B cell (primary cell): ENCODE measurements around the gene SOX6. TPM values are rescaled to one million over a fixed set of nuclear protein-coding genes. Genes with fewer than 3 reads are reported as not detected.

ENCODE experiments used
- ATAC-seq: fragments of 200-7000 bp; cut with Tn5 transposase; one replicate; pipeline ENCODE4 v1.10.0; 2021; ENCODE audit warnings: low read depth, mild to moderate bottlenecking, moderate number of reproducible peaks, moderate library complexity
- CTCF ChIA-PET: fragments of 350-600 bp; sonication (Branson Sonifier 250); formaldehyde crosslinking; loops from one replicate; lab custom pipeline; 2021; ENCODE audit warnings: antibody characterized with exemption, inconsistent platforms; lab: Charles Lee
- POLR2A ChIA-PET: fragments of 350-600 bp; sonication (Branson Sonifier 250); formaldehyde crosslinking; loops from one replicate; lab custom pipeline; 2021; ENCODE audit warnings: antibody characterized with exemption; lab: Charles Lee
- DNase-seq: peaks from one replicate; pipeline ENCODE4 v3.0.0; 2013
- H2AFZ ChIP-seq: 2 replicates; pipeline ENCODE4 v1.6.1; 2012; ENCODE audit warnings: mild to moderate bottlenecking, low read depth, low read length; ENCODE audit not compliant: insufficient read depth, poor library complexity, severe bottlenecking
- H3K27ac ChIP-seq, 2 donors: 1 replicate in 1 of 2; 2 replicates in 1 of 2; pipeline ENCODE4 v1.5.1; 2012 to 2013; ENCODE audit warnings: low read length in 2 of 2, mild to moderate bottlenecking in 2 of 2, moderate library complexity in 1 of 2
- H3K27me3 ChIP-seq, 4 experiments: fragments of 200-600 bp in 1 of 4; sonication (generic) in 1 of 4; replicated peaks in 1 of 4; 1 replicate in 2 of 4; 2 replicates in 2 of 4; pipeline versions ENCODE4 v1.6.1 to v1.7.0; 2013 to 2016; ENCODE audit warnings: low read length in 3 of 4, mild to moderate bottlenecking in 2 of 4, mixed read lengths in 1 of 4, moderate library complexity in 1 of 4; ENCODE audit not compliant: insufficient read depth in 4 of 4, control insufficient read depth in 3 of 4; ENCODE audit errors: control extremely low read depth in 1 of 4
- H3K36me3 ChIP-seq, 2 experiments: replicated peaks in 1 of 2; 1 replicate in 1 of 2; 2 replicates in 1 of 2; pipeline versions ENCODE4 v1.6.1 to v1.7.1; 2013; ENCODE audit warnings: low read length in 1 of 2; ENCODE audit not compliant: insufficient read depth in 2 of 2, control insufficient read depth in 1 of 2; ENCODE audit errors: control extremely low read depth in 1 of 2, extremely low read depth in 1 of 2
- H3K4me1 ChIP-seq, 2 donors: fragments of 200-600 bp in 1 of 2; sonication (generic) in 1 of 2; 1 replicate in 1 of 2; 2 replicates in 1 of 2; pipeline versions ENCODE4 v1.5.1 to v1.6.1; 2013 to 2017; ENCODE audit warnings: low read length in 2 of 2; ENCODE audit not compliant: control insufficient read depth in 2 of 2, insufficient read depth in 2 of 2
- H3K4me2 ChIP-seq: replicated peaks from 2 replicates; pipeline ENCODE3; 2012; ENCODE audit warnings: mild to moderate bottlenecking, low read depth, low read length; ENCODE audit not compliant: poor library complexity, severe bottlenecking
- H3K4me3 ChIP-seq, 5 experiments: fragments of 200-600 bp in 1 of 5; sonication (generic) in 1 of 5; 1 replicate in 3 of 5; 2 replicates in 2 of 5; pipeline versions ENCODE4 v1.5.1 to v1.7.0; 2011 to 2016; ENCODE audit warnings: low read length in 4 of 5, mild to moderate bottlenecking in 4 of 5, low read depth in 2 of 5, control low read depth in 1 of 5, moderate library complexity in 1 of 5; ENCODE audit not compliant: insufficient read depth in 1 of 5; ENCODE audit errors: control extremely low read depth in 1 of 5, extremely low read depth in 1 of 5
- H3K79me2 ChIP-seq: fragments of 200-600 bp; sonication (generic); one replicate; pipeline ENCODE4 v1.6.0; 2016; ENCODE audit warnings: low read length; ENCODE audit not compliant: control insufficient read depth, insufficient read depth
- H3K9ac ChIP-seq: fragments of 200-600 bp; sonication (generic); 2 replicates; pipeline ENCODE4 v1.6.1; 2017; ENCODE audit warnings: mild to moderate bottlenecking, low read length, moderate library complexity
- H3K9me3 ChIP-seq, 3 donors: one replicate each; pipeline versions ENCODE4 v1.6.1 to v1.7.1; 2013; ENCODE audit warnings: low read length in 2 of 3; ENCODE audit not compliant: control insufficient read depth in 2 of 3, insufficient read depth in 1 of 3; ENCODE audit errors: control extremely low read depth in 1 of 3
- H4K20me1 ChIP-seq: 2 replicates; pipeline ENCODE4 v1.6.0; 2012; ENCODE audit warnings: mild to moderate bottlenecking, low read length; ENCODE audit not compliant: insufficient read depth, control insufficient read depth, poor library complexity, severe bottlenecking
- H3K27ac Mint-ChIP-seq: one replicate; pipeline ENCODE4 v1.8.0; 2021; ENCODE audit warnings: mixed read lengths
- H3K27me3 Mint-ChIP-seq: one replicate; pipeline ENCODE4 v1.8.0; 2021; ENCODE audit warnings: mixed read lengths
- H3K4me1 Mint-ChIP-seq: one replicate; pipeline ENCODE4 v1.8.0; 2021; ENCODE audit warnings: mixed read lengths
- H3K4me3 Mint-ChIP-seq: one replicate; pipeline ENCODE4 v1.8.0; 2021; ENCODE audit warnings: mixed read lengths
- H3K9me3 Mint-ChIP-seq: one replicate; pipeline ENCODE4 v1.8.0; 2022; ENCODE audit warnings: mixed read lengths; ENCODE audit not compliant: insufficient read depth
- EZH2 ChIP-seq: IDR thresholded peaks from 2 replicates; pipeline ENCODE4 v1.6.1; 2012; ENCODE audit warnings: borderline replicate concordance, low read depth, mild to moderate bottlenecking, moderate library complexity, low read length; ENCODE audit not compliant: insufficient read depth, poor library complexity, severe bottlenecking
- WGBS: methylation state at CpG from one replicate; pipeline ENCODE4 v1.1.5; 2013; ENCODE audit warnings: missing lambda C conversion rate; ENCODE audit not compliant: insufficient coverage; 5-methylcytosine and 5-hydroxymethylcytosine counted together
- intact Hi-C: fragments of 100-400 bp; cut with micrococcal nuclease; formaldehyde crosslinking; loops from one replicate; pipeline ENCODE4 v1.10.0; 2022
- polyA plus RNA-seq: library from polyadenylated mRNA; depleted of rRNA; stranded (reverse); fragments of >200 nt; gene quantifications from 2 replicates; pipeline ENCODE4 v1.2.3, GENCODE V29; 2012
- total RNA-seq, 2 donors: library from RNA; stranded (reverse); fragments of 120-200 nt in 1 of 2; gene quantifications; 1 replicate in 1 of 2; 2 replicates in 1 of 2; pipeline versions ENCODE4 v1.2.3 to v1.2.4, GENCODE V29; 2013 to 2022
- TF ChIP-seq, protein P1 (sequence below): fragments of 200-600 bp; IDR thresholded peaks from one replicate; pipeline ENCODE4 v1.8.0; 2022; ENCODE audit warnings: antibody characterized with exemption, mild to moderate bottlenecking

The SOX6 gene
- total and polyA plus RNA-seq, 2 donors (not counting 1 experiment from before 2014, with no cell fraction given), result not detected

DNA sequence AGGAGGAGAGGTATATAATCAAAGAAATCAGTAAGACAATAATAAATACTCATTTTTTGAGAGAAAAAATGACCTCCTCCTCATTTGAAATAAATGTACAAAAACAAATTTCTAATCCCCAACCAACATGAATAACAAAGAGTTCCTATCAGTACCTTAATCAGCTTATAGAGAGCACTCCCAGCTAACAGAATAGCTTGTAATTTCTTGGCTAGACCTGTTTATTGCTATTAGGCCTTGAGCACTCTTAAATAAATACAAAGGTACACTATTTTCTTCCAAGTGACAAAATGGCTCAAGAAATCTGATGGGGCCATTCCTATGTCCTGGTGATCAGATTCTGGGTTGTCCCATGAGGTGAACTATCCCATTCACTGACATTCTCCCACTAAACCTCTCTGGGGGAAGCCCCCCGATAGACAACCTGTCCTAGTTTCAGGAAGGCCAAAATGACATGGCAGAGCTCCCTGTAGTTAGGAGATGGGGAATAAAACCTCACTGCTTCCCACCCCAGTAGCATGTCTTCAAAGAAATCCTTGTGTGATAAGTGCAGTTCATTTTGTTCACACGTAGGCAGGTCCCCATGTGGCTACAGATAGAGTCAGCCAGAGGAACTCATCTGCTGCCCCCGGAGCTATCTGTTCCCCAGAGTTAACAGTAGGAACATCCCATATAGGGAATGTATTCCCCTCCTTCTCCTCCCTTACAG, 385.7 kb downstream of the SOX6 start:
- Histone ChIP-seq H3K9me3 (peaks cover 0 to 2% (median 0%) of the 10 kb centered on the region in 3 donors), H3K27me3 (no peaks in the 10 kb centered on the region), H3K36me3 (no peaks in the 10 kb centered on the region), H2AFZ (no peak overlapping the region), H3K9ac (no peak overlapping the region), H3K79me2 (no peaks in the 10 kb centered on the region), H3K27ac (no peak overlapping the region), H4K20me1 (no peaks in the 10 kb centered on the region), H3K4me3 (no peak overlapping the region), H3K4me2 (no peak overlapping the region), H3K4me1 (no peaks in the 10 kb centered on the region)
- Mint-ChIP-seq H3K4me1 (no peaks in the 10 kb centered on the region), H3K4me3 (no peak overlapping the region), H3K27ac (no peak overlapping the region), H3K27me3 (no peaks in the 10 kb centered on the region), H3K9me3 (no peaks in the 10 kb centered on the region)
- POLR2A ChIA-PET, result no interaction called here
- ATAC-seq (no peak), DNase-seq (no peak)
- WGBS, result no CpG with 5 or more reads among the region's 3 CpGs
- no peak for TF ChIP-seq EZH2
- TF ChIP-seq, protein P1, sequence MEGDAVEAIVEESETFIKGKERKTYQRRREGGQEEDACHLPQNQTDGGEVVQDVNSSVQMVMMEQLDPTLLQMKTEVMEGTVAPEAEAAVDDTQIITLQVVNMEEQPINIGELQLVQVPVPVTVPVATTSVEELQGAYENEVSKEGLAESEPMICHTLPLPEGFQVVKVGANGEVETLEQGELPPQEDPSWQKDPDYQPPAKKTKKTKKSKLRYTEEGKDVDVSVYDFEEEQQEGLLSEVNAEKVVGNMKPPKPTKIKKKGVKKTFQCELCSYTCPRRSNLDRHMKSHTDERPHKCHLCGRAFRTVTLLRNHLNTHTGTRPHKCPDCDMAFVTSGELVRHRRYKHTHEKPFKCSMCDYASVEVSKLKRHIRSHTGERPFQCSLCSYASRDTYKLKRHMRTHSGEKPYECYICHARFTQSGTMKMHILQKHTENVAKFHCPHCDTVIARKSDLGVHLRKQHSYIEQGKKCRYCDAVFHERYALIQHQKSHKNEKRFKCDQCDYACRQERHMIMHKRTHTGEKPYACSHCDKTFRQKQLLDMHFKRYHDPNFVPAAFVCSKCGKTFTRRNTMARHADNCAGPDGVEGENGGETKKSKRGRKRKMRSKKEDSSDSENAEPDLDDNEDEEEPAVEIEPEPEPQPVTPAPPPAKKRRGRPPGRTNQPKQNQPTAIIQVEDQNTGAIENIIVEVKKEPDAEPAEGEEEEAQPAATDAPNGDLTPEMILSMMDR, result no peak
- intact Hi-C loops, result no loop called here
- CTCF ChIA-PET, result no interaction called here

DNA sequence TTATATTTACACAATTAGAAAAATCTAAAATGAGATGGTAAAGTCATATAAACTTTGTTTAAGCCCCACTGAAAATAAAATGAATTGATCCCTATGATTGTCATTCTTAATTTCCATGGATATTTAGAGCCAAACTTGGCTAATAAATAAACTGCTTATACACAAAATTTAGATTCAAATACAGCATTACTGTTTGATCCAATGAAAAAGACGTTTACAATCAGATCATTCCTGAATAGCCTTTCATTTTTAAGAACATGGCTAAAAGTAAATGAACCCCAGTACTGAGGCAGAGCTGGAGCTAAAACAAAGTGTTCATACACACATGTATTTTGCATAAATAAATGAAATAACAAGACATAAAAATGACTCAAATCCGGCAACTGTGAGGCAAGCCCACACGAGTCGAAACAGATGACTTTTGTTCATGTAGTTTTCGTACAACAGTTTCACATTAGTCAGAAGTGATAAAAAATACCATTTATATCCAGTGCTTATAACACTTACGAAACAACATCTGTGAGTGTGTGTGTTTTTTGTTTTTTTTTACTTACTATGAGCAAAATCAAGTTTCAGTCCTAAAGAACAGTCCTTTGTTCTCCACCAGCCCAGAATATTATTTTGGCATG, 386.5 kb downstream of the SOX6 start:
- H3K9me3 ChIP-seq, result peaks cover 0 to 2% (median 0%) of the 10 kb centered on the region in 3 donors
- no peak overlapping the region for H2AFZ ChIP-seq
- Mint-ChIP-seq H3K9me3 (no peaks in the 10 kb centered on the region), H3K27me3 (no peaks in the 10 kb centered on the region), H3K4me1 (no peaks in the 10 kb centered on the region), H3K27ac (no peak overlapping the region), H3K4me3 (no peak overlapping the region)
- DNase-seq, result no peak
- no peak for ATAC-seq
- H3K27ac ChIP-seq, result no peak overlapping the region
- H3K36me3 ChIP-seq, result no peaks in the 10 kb centered on the region
- intact Hi-C loops, result no loop called here
- ChIA-PET CTCF (no interaction called here), POLR2A (no interaction called here)
- no peak overlapping the region for H3K4me3 ChIP-seq
- no peaks in the 10 kb centered on the region for H4K20me1 ChIP-seq
- no peaks in the 10 kb centered on the region for H3K27me3 ChIP-seq
- no CpG with 5 or more reads among the region's 6 CpGs for WGBS
- H3K4me2 ChIP-seq, result no peak overlapping the region
- no peaks in the 10 kb centered on the region for H3K4me1 ChIP-seq
- H3K79me2 ChIP-seq, result no peaks in the 10 kb centered on the region
- TF ChIP-seq EZH2, result no peak
- TF ChIP-seq, protein P1, result no peak
- no peak overlapping the region for H3K9ac ChIP-seq
